ENCODE results near the gene QPRT. TPM values are rescaled to one million over a fixed set of nuclear protein-coding genes. Genes with fewer than 3 reads are reported as not detected.
"Not testable (repeated sequence)": the region's sequence is repeated elsewhere in the genome, so short reads cannot be mapped to it uniquely, and the experiment has no call there.

QPRT gene
- polyA plus RNA-seq, 4 donors: 30.2 to 286 (median 32.0) TPM

DNA sequence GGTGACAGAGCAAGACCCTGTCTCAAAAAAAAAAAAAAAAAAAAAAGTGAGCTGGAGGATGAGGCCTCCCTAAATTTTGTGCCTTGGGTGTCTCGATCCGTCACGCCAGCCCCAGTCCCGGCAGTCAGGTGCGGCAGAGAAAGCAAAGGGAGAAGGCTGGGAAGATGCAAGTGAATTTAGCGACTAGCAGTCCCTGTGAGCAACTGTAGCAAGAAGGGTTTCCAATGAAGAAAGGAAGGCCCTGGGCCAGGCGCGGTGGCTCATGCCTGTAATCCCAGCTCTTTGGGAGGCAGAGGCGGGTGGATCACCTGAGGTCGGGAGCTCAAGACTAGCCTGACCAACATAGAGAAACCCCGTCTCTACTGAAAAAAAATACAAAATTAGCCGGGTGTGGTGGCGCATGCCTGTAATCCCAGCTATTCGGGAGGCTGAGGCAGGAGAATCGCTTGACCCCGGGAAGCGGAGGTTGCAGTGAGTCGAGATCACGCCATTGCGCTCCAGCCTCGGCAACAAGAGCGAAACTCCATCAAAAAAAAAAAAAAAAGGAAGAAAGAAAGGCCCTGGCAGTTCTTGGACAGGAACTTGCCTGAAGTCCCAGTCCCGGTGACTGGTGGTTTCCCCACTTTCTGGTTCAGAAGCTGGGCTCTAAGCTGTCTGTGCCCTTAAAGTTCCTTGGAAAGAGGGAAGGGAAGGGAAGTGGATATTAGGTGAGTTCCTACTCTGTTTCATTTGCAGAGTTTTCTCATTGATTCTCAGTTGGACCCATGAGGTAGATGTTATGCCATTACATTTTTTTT, 1.8 kb upstream of the QPRT start:
- peaks cover 0 to 14% (median 0%) of the 10 kb centered on the region in 3 donors for H3K36me3 ChIP-seq (ENCODE audit: control insufficient read depth in 3 of 3, insufficient read depth in 2 of 3, low read depth in 1 of 3, low read length in 3 of 3)
- no peak for DNase-seq
- no peaks in the 10 kb centered on the region for H3K27me3 ChIP-seq (ENCODE audit: control insufficient read depth in 3 of 3, insufficient read depth in 3 of 3, low read length in 3 of 3)
- H3K4me1 ChIP-seq (ENCODE audit: control insufficient read depth in 3 of 3, insufficient read depth in 2 of 3, low read depth in 1 of 3, low read length in 2 of 3): peaks cover 0 to 17% (median 4%) of the 10 kb centered on the region in 3 donors
- no peak for FAIRE-seq
- H3K4me3 ChIP-seq (ENCODE audit: low read depth in 1 of 3, low read length in 3 of 3): no peak overlapping the region
- no peak overlapping the region for H3K27ac ChIP-seq (ENCODE audit: low read depth in 1 of 3, low read length in 2 of 3)
- 91 to 96% (median 92%) methylated on average over 23 of the region's 23 CpGs for WGBS, 3 donors
- no peaks in the 10 kb centered on the region for H3K9me3 ChIP-seq (ENCODE audit: control insufficient read depth in 2 of 2, insufficient read depth in 1 of 2, low read depth in 1 of 2, low read length in 1 of 2)

DNA sequence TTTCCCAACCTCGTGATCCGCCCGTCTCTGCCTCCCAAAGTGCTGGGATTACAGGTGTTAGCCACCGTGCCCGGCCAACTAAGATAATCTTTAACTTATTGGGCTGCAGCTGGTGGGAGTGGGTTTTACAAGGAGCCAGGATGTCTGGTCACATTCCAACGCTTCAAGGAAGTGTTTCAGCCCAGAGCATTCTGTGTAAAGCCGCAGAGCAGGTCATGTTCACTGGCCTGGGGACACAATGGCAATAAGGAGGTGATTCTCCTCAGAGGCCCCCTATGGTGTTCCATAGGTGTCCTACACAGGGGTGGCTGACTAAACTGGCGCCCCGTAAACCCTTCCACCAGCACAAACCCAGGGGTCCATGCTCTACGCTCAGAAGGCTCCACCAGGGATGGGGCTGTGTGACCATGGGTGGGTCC, 1.2 kb downstream of the QPRT start:
- H3K36me3 ChIP-seq (ENCODE audit: control insufficient read depth in 3 of 3, insufficient read depth in 2 of 3, low read depth in 1 of 3, low read length in 3 of 3): peaks cover 2 to 42% (median 4%) of the 10 kb centered on the region in 3 donors
- 31 to 59% (median 44%) methylated on average over 10 of the region's 10 CpGs for WGBS, 3 donors
- DNase-seq: peak; percentile 68 to 73
- FAIRE-seq: no peak
- no peaks in the 10 kb centered on the region for H3K27me3 ChIP-seq (ENCODE audit: control insufficient read depth in 3 of 3, insufficient read depth in 3 of 3, low read length in 3 of 3)
- H3K4me1 ChIP-seq (ENCODE audit: control insufficient read depth in 3 of 3, insufficient read depth in 2 of 3, low read depth in 1 of 3, low read length in 2 of 3): peaks cover 0 to 17% (median 0%) of the 10 kb centered on the region in 3 donors
- H3K27ac ChIP-seq (ENCODE audit: low read depth in 1 of 3, low read length in 2 of 3): peak overlapping the region in 2 of 3 donors; percentile 40 to 99
- H3K9me3 ChIP-seq (ENCODE audit: control insufficient read depth in 2 of 2, insufficient read depth in 1 of 2, low read depth in 1 of 2, low read length in 1 of 2): no peaks in the 10 kb centered on the region
- H3K4me3 ChIP-seq (ENCODE audit: low read depth in 1 of 3, low read length in 3 of 3): peak overlapping the region in 2 of 3 donors; percentile 54 to 74

DNA sequence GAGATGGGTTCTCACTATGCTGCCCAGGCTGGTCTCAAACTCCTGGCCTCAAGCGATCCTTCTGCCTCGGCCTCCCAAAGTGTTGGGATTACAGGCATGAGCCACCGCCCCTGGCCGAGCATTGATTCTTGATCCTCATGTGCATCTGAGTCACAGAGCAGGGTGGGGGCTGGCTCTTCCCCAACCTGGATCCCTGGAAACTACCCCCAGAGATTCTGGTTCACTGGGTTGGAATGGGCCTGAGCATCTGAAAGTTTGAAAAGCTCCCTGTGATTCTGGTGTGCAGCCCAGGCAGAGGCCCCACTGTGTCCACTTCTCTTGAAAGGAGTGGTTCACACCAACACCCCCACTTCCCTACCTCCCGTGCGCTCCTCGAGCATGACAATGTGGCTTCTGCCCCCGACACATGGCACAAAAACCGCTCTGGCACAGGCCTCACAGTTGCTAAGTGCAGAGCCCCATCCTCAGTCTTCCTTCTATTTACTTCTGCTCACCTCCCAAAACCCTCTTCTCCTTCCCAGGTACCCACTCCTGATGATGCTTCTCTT, 4.6 kb downstream of the QPRT start:
- WGBS, 3 donors: 92 to 94% (median 93%) methylated on average over 9 of the region's 9 CpGs
- Histone ChIP-seq H3K4me3 (ENCODE audit: low read depth in 1 of 3, low read length in 3 of 3) (no peak overlapping the region), H3K9me3 (ENCODE audit: control insufficient read depth in 2 of 2, insufficient read depth in 1 of 2, low read depth in 1 of 2, low read length in 1 of 2) (no peaks in the 10 kb centered on the region), H3K27ac (ENCODE audit: low read depth in 1 of 3, low read length in 2 of 3) (no peak overlapping the region), H3K27me3 (ENCODE audit: control insufficient read depth in 3 of 3, insufficient read depth in 3 of 3, low read length in 3 of 3) (no peaks in the 10 kb centered on the region), H3K4me1 (ENCODE audit: control insufficient read depth in 3 of 3, insufficient read depth in 2 of 3, low read depth in 1 of 3, low read length in 2 of 3) (peaks cover 0 to 13% (median 0%) of the 10 kb centered on the region in 3 donors), H3K36me3 (ENCODE audit: control insufficient read depth in 3 of 3, insufficient read depth in 2 of 3, low read depth in 1 of 3, low read length in 3 of 3) (peaks cover 2 to 69% (median 4%) of the 10 kb centered on the region in 3 donors)
- FAIRE-seq (no peak), DNase-seq (no peak)

DNA sequence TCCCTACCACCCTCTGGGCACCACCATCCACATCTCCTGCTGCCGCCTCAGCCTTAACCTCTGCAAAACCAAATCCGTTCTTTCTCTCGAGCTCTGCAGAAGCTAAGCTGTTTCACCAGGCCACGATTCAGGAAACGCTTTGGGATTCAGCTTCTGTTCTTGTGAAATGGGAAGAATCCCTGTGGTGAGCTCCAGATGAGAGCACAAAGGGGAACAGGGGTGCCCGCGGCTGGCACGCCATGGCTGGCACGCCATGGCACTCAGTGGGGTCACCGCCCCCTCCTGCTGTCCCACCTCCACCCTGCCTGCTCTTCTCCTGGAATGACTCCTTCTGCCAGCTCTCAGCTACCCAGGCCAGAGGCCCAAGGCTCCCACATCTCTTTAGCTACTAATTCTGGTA, 5.7 kb downstream of the QPRT start:
- H3K27me3 ChIP-seq (ENCODE audit: control insufficient read depth in 3 of 3, insufficient read depth in 3 of 3, low read length in 3 of 3): no peaks in the 10 kb centered on the region

DNA sequence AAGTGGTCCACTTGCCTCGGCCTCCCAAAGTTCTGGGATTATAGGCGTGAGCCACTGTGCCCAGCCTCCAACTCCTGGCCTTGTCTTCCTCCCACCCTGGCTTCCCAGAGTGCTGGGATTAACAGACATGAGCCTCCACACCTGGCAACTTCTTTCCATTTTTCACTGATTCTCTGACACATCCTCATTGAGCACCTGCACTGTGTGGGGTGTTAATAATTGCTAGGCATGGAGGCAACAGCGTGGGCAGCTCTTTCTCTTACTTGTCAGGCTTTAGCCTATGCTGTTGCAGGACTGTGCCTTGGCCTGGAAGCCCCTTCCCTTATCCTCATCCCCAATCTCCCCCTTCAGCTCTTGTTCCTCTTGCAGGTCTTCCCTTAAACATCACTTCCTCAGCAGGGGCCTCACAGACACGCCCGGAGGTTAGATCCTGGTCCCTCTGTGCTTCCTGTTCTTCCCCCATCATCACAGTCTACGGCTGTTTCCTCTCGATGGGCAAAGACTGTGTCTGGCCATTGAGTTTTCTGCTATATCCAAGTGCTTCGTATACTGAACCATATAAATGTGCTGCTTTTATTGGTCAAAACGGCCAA, 7.9 kb downstream of the QPRT start:
- no peak for DNase-seq
- Histone ChIP-seq H3K36me3 (ENCODE audit: control insufficient read depth in 3 of 3, insufficient read depth in 2 of 3, low read depth in 1 of 3, low read length in 3 of 3) (peaks cover 2 to 82% (median 4%) of the 10 kb centered on the region in 3 donors), H3K27me3 (ENCODE audit: control insufficient read depth in 3 of 3, insufficient read depth in 3 of 3, low read length in 3 of 3) (no peaks in the 10 kb centered on the region), H3K27ac (ENCODE audit: low read depth in 1 of 3, low read length in 2 of 3) (no peak overlapping the region), H3K4me1 (ENCODE audit: control insufficient read depth in 3 of 3, insufficient read depth in 2 of 3, low read depth in 1 of 3, low read length in 2 of 3) (no peaks in the 10 kb centered on the region), H3K9me3 (ENCODE audit: control insufficient read depth in 2 of 2, insufficient read depth in 1 of 2, low read depth in 1 of 2, low read length in 1 of 2) (peaks cover 0 to 4% of the 10 kb centered on the region in 2 donors), H3K4me3 (ENCODE audit: low read depth in 1 of 3, low read length in 3 of 3) (no peak overlapping the region)
- 77 to 86% (median 85%) methylated on average over 9 of the region's 9 CpGs for WGBS, 3 donors
- no peak for FAIRE-seq

More for the DNA sequence above, 5.7 kb downstream of the QPRT start:
- H3K27ac ChIP-seq (ENCODE audit: low read depth in 1 of 3, low read length in 2 of 3): no peak overlapping the region
- WGBS, 3 donors: 91 to 97% (median 92%) methylated on average over 10 of the region's 10 CpGs
- peaks cover 0 to 9% (median 0%) of the 10 kb centered on the region in 3 donors for H3K4me1 ChIP-seq (ENCODE audit: control insufficient read depth in 3 of 3, insufficient read depth in 2 of 3, low read depth in 1 of 3, low read length in 2 of 3)
- no peak for FAIRE-seq
- no peak for DNase-seq
- H3K36me3 ChIP-seq (ENCODE audit: control insufficient read depth in 3 of 3, insufficient read depth in 2 of 3, low read depth in 1 of 3, low read length in 3 of 3): peaks cover 2 to 75% (median 4%) of the 10 kb centered on the region in 3 donors
- H3K4me3 ChIP-seq (ENCODE audit: low read depth in 1 of 3, low read length in 3 of 3): no peak overlapping the region
- H3K9me3 ChIP-seq (ENCODE audit: control insufficient read depth in 2 of 2, insufficient read depth in 1 of 2, low read depth in 1 of 2, low read length in 1 of 2): no peaks in the 10 kb centered on the region

DNA sequence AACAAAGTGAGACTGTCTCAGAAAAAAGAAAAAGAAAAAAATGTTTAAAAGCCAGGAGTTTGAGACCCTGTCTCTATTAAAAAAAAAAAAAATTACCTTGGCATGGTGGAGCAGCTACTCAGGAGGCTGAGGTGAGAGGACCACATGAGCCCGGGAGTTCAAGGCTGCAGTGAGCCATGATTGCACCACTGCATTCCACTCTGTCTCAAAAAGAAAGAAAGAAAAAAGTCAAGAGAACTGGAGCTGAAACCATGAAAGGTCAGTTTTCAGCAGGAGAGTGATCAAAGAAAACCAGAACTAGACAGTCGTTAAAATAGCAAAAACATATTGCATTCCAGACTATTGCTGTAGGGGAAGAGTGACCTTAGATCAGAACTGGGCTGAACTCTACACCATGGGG, 8.8 kb downstream of the QPRT start:
- Histone ChIP-seq H3K27me3 (ENCODE audit: control insufficient read depth in 3 of 3, insufficient read depth in 3 of 3, low read length in 3 of 3) (no peaks in the 10 kb centered on the region), H3K9me3 (ENCODE audit: control insufficient read depth in 2 of 2, insufficient read depth in 1 of 2, low read depth in 1 of 2, low read length in 1 of 2) (peaks cover 0 to 6% of the 10 kb centered on the region in 2 donors), H3K4me3 (ENCODE audit: low read depth in 1 of 3, low read length in 3 of 3) (no peak overlapping the region), H3K27ac (ENCODE audit: low read depth in 1 of 3, low read length in 2 of 3) (no peak overlapping the region), H3K4me1 (ENCODE audit: control insufficient read depth in 3 of 3, insufficient read depth in 2 of 3, low read depth in 1 of 3, low read length in 2 of 3) (no peaks in the 10 kb centered on the region), H3K36me3 (ENCODE audit: control insufficient read depth in 3 of 3, insufficient read depth in 2 of 3, low read depth in 1 of 3, low read length in 3 of 3) (peaks cover 2 to 83% (median 4%) of the 10 kb centered on the region in 3 donors)
- WGBS, 3 donors: 75 to 89% (median 86%) methylated on average over 2 of the region's 2 CpGs
- DNase-seq: no peak
- FAIRE-seq: no peak

DNA sequence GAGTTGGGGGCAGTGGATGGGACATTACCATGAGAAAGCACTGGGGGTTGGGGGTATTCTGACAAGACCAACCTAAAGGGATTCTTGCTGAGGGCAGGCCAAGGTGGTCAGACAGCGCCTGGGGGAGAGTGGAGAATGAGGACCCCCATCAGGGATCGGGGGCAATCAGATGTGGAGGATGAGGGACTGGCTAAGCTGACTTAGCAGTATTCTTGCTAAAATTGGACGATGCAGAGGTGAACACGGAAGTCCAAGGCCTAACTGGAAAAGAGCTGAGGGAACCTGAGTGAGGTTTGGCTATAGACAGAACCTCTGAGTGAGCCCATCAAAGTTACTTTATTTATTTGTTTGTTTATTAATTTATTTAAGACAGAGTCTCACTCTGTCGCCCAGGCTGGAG, 9.2 kb downstream of the QPRT start:
- H3K4me3 ChIP-seq (ENCODE audit: low read depth in 1 of 3, low read length in 3 of 3): no peak overlapping the region
- H3K27me3 ChIP-seq (ENCODE audit: control insufficient read depth in 3 of 3, insufficient read depth in 3 of 3, low read length in 3 of 3): no peaks in the 10 kb centered on the region
- peaks cover 2 to 79% (median 4%) of the 10 kb centered on the region in 3 donors for H3K36me3 ChIP-seq (ENCODE audit: control insufficient read depth in 3 of 3, insufficient read depth in 2 of 3, low read depth in 1 of 3, low read length in 3 of 3)
- no peak for FAIRE-seq
- peaks cover 0 to 6% of the 10 kb centered on the region in 2 donors for H3K9me3 ChIP-seq (ENCODE audit: control insufficient read depth in 2 of 2, insufficient read depth in 1 of 2, low read depth in 1 of 2, low read length in 1 of 2)
- DNase-seq: no peak
- no peaks in the 10 kb centered on the region for H3K4me1 ChIP-seq (ENCODE audit: control insufficient read depth in 3 of 3, insufficient read depth in 2 of 3, low read depth in 1 of 3, low read length in 2 of 3)
- 91 to 95% (median 93%) methylated on average over 5 of the region's 5 CpGs for WGBS, 3 donors
- H3K27ac ChIP-seq (ENCODE audit: low read depth in 1 of 3, low read length in 2 of 3): no peak overlapping the region

DNA sequence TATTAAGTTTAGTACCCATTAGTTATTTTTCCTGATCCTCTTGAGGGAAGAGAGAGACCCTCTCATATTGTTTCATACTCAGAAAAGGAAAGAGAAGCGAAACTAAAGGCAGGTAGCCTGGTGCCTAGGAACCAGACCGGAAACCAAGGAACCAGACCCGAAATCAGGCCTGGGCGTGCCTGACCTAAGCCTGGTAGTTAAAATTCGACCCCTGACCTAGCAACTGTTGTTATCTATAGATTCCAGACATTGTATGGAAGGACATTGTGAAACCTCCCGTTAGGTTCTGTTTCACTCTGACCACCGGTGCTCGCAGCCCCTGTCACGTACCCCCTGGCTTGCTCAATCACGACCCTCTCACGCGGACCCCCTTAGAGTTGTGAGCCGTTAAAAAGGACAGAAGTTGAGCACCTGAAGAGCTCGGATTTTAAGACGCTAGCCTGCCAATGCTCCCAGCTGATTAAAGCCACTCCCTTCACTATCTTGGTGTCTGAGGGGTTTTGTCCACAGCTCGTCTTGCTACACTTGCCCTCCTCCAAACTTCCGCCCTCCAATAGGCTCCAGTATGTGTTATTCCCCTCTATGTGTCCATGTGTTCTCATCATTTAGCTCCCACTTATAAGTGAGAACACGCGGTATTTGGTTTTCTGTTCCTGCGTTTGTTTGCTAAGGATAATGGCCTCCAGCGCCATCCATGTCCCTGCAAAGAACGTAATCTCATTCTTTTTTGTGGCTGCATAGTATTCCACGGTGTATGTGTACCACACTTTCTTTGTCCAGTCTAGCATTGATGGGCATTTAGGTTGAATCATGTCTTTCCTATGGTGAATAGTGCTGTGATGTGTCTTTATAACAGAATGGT, 10.7 kb downstream of the QPRT start:
- DNase-seq; H3K27ac ChIP-seq (ENCODE audit: low read depth in 1 of 3, low read length in 2 of 3); H3K27me3 ChIP-seq (ENCODE audit: control insufficient read depth in 3 of 3, insufficient read depth in 3 of 3, low read length in 3 of 3); H3K4me1 ChIP-seq (ENCODE audit: control insufficient read depth in 3 of 3, insufficient read depth in 2 of 3, low read depth in 1 of 3, low read length in 2 of 3); FAIRE-seq; H3K4me3 ChIP-seq (ENCODE audit: low read depth in 1 of 3, low read length in 3 of 3); H3K9me3 ChIP-seq (ENCODE audit: control insufficient read depth in 2 of 2, insufficient read depth in 1 of 2, low read depth in 1 of 2, low read length in 1 of 2): not testable (repeated sequence)
- H3K36me3 ChIP-seq (ENCODE audit: control insufficient read depth in 3 of 3, insufficient read depth in 2 of 3, low read depth in 1 of 3, low read length in 3 of 3): peaks cover under 1 to 74% (median 1%) of the 10 kb centered on the region in 3 donors
- 87 to 93% (median 89%) methylated on average over 23 of the region's 23 CpGs for WGBS, 3 donors

Data from small intestine (tissue), 7 donors.